WTC11 (cell line): Measurements from ENCODE around the gene SLC25A6. TPM values are rescaled to one million over a fixed set of nuclear protein-coding genes. Genes with fewer than 3 reads are reported as not detected.

Source experiments
- ATAC-seq: fragments of 200-7000 bp; cut with Tn5 transposase; 2 replicates; pipeline ENCODE4 v1.10.0; 2021; ENCODE audit warnings: mild to moderate bottlenecking, moderate library complexity
- CTCF ChIA-PET: fragments of 300-600 bp; sonication (Branson Sonifier 250); formaldehyde crosslinking; loops from one replicate; lab custom pipeline; 2021; ENCODE audit warnings: antibody characterized with exemption; lab: Charles Lee
- POLR2A ChIA-PET: fragments of 350-600 bp; sonication (Branson Sonifier 250); formaldehyde crosslinking; loops from one replicate; lab custom pipeline; 2021; ENCODE audit warnings: antibody characterized with exemption; lab: Charles Lee
- DNase-seq: peaks from one replicate; pipeline ENCODE4 v3.0.0; 2021; ENCODE audit warnings: low spot score
- H3K27ac Mint-ChIP-seq: 2 replicates; pipeline ENCODE4 v1.8.0; 2021; ENCODE audit warnings: mixed read lengths
- H3K27me3 Mint-ChIP-seq: 2 replicates; pipeline ENCODE4 v1.8.0; 2021; ENCODE audit warnings: low read depth, mild to moderate bottlenecking, moderate library complexity, mixed read lengths
- H3K36me3 Mint-ChIP-seq: 2 replicates; pipeline ENCODE4 v1.8.0; 2021; ENCODE audit warnings: mixed read lengths
- H3K4me1 Mint-ChIP-seq: 2 replicates; pipeline ENCODE4 v1.8.0; 2022; ENCODE audit warnings: mixed read lengths
- H3K4me3 Mint-ChIP-seq: 2 replicates; pipeline ENCODE4 v1.8.0; 2021; ENCODE audit warnings: mild to moderate bottlenecking, moderate library complexity, mixed read lengths
- H3K9me3 Mint-ChIP-seq: 2 replicates; pipeline ENCODE4 v1.8.0; 2021; ENCODE audit warnings: mixed read lengths
- NFATC4 ChIP-seq: fragments of 250-450 bp; sonication (Bioruptor Pico); IDR thresholded peaks from 2 replicates; pipeline ENCODE4 v1.9.0; 2021; ENCODE audit warnings: mild to moderate bottlenecking
- RELA ChIP-seq: sonication (generic); formaldehyde crosslinking; IDR thresholded peaks from 2 replicates; pipeline ENCODE4 v1.8.1; 2022; ENCODE audit warnings: missing genetic modification reagents, mild to moderate bottlenecking, borderline replicate concordance
- RORB ChIP-seq: fragments of 250-450 bp; sonication (Bioruptor Pico); IDR thresholded peaks from 2 replicates; pipeline ENCODE4 v1.9.0; 2021; ENCODE audit warnings: mild to moderate bottlenecking
- ZNF263 ChIP-seq: sonication (generic); formaldehyde crosslinking; IDR thresholded peaks from 2 replicates; pipeline ENCODE4 v1.8.1; 2022; ENCODE audit warnings: low read depth, mild to moderate bottlenecking, moderate library complexity, missing genetic modification reagents
- ZNF416 ChIP-seq: fragments of 250-450 bp; sonication (Bioruptor Pico); IDR thresholded peaks from 2 replicates; pipeline ENCODE4 v1.9.0; 2021; ENCODE audit warnings: mild to moderate bottlenecking, inconsistent platforms
- ZNF423 ChIP-seq: fragments of 250-450 bp; sonication (Bioruptor Pico); IDR thresholded peaks from 2 replicates; pipeline ENCODE4 v2.1.2; 2022; ENCODE audit warnings: mild to moderate bottlenecking, moderate library complexity
- ZNF671 ChIP-seq: fragments of 250-450 bp; sonication (Bioruptor Pico); IDR thresholded peaks from 2 replicates; pipeline ENCODE4 v1.8.0; 2021; ENCODE audit warnings: mild to moderate bottlenecking
- total RNA-seq: library from RNA; stranded (reverse); gene quantifications from 3 replicates; pipeline ENCODE4 v1.2.3, GENCODE V29; 2021
- TF ChIP-seq, protein P1 (sequence below): sonication (generic); formaldehyde crosslinking; conservative IDR thresholded peaks from 2 replicates; pipeline ENCODE4 v1.8.1; 2023; ENCODE audit warnings: mild to moderate bottlenecking, low read depth, missing genetic modification reagents, moderate library complexity
- TF ChIP-seq, protein P2 (sequence below): sonication (generic); formaldehyde crosslinking; IDR thresholded peaks from 2 replicates; pipeline ENCODE4 v1.8.1; 2023; ENCODE audit warnings: mild to moderate bottlenecking, missing genetic modification reagents, moderate library complexity
- TF ChIP-seq, protein P3 (sequence below): sonication (generic); formaldehyde crosslinking; IDR thresholded peaks from 2 replicates; pipeline ENCODE4 v1.8.0; 2022; ENCODE audit warnings: missing genetic modification reagents
- TF ChIP-seq, protein P4 (sequence below): sonication (generic); formaldehyde crosslinking; IDR thresholded peaks from 2 replicates; pipeline ENCODE4 v1.8.1; 2022; ENCODE audit warnings: mild to moderate bottlenecking, missing genetic modification reagents, moderate library complexity, borderline replicate concordance
- TF ChIP-seq, protein P5 (sequence below): sonication (generic); formaldehyde crosslinking; IDR thresholded peaks from 2 replicates; pipeline ENCODE4 v1.8.1; 2023; ENCODE audit warnings: mild to moderate bottlenecking, missing genetic modification reagents, moderate library complexity
- TF ChIP-seq, protein P6 (sequence below): sonication (generic); formaldehyde crosslinking; IDR thresholded peaks from 2 replicates; pipeline ENCODE4 v1.8.1; 2023; ENCODE audit warnings: mild to moderate bottlenecking, missing genetic modification reagents
- TF ChIP-seq, protein P7 (sequence below): fragments of 200-600 bp; IDR thresholded peaks from 2 replicates; pipeline ENCODE4 v1.8.0; 2022; ENCODE audit warnings: antibody characterized with exemption
- TF ChIP-seq, protein P8 (sequence below): sonication (generic); formaldehyde crosslinking; IDR thresholded peaks from 2 replicates; pipeline ENCODE4 v1.8.1; 2022; ENCODE audit warnings: low read depth, missing genetic modification reagents, borderline replicate concordance
- TF ChIP-seq, protein P9 (sequence below): sonication (generic); formaldehyde crosslinking; IDR thresholded peaks from 2 replicates; pipeline ENCODE4 v1.8.0; 2022; ENCODE audit warnings: mild to moderate bottlenecking, missing genetic modification reagents

SLC25A6 gene
- total RNA-seq, 1 experiment from 2014 or later, result 627 TPM

DNA sequence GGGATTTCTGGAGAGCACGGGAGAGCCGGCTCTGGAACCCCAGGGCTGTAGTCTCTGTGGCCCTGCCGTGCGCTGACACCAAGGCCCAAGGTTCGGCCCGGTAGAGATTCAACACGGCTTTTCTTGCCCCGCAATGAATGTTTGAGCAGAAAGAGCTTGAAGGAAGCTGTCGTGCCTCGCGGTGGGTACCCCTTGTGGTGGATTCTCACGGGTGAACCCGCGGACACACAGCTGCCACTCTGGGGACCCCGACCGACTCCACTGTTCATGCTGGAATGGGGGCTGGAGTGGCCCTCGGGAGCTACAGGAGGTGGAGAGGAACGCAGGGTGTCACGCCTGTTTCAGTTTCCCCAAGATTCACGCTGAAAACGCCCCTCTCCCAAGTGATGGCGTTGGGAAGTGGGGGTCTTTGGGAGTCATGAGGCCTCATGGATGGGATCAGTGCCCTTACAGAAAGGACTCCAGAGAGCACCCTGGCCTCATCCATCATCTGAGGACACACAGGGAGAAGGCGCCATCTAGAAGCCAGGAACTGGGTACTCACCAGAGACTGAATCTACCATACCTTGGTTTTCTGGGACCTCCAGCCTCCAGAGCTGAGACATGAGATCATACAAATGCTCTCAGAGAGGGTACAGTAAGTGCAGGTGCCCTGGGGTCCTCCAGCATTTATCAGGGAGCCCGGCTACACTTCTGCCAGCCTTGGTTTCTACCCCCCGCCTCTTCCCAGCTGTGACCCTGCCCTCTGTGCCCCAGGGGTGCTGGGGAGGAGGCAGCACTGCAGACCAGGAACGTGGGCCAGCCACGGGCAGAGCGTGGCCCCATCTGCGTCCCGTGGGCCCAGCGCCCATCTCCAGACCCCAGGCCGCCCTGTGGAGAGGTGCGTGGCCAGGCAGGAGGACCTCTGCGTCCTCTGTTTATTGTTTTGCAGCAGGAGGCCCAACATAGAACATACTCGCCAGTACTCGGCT, 6.4 kb downstream of the SLC25A6 start:
- POLR2A ChIA-PET, result no interaction called here
- H3K9me3 Mint-ChIP-seq, result no peaks in the 10 kb centered on the region
- no peak for ATAC-seq
- no peak for TF ChIP-seq RORB
- no peak; the same call in none of the 2 replicates for TF ChIP-seq ZNF416 (CRISPR knock-in tag)
- TF ChIP-seq, protein P1, sequence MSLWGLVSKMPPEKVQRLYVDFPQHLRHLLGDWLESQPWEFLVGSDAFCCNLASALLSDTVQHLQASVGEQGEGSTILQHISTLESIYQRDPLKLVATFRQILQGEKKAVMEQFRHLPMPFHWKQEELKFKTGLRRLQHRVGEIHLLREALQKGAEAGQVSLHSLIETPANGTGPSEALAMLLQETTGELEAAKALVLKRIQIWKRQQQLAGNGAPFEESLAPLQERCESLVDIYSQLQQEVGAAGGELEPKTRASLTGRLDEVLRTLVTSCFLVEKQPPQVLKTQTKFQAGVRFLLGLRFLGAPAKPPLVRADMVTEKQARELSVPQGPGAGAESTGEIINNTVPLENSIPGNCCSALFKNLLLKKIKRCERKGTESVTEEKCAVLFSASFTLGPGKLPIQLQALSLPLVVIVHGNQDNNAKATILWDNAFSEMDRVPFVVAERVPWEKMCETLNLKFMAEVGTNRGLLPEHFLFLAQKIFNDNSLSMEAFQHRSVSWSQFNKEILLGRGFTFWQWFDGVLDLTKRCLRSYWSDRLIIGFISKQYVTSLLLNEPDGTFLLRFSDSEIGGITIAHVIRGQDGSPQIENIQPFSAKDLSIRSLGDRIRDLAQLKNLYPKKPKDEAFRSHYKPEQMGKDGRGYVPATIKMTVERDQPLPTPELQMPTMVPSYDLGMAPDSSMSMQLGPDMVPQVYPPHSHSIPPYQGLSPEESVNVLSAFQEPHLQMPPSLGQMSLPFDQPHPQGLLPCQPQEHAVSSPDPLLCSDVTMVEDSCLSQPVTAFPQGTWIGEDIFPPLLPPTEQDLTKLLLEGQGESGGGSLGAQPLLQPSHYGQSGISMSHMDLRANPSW, result no peak
- TF ChIP-seq NFATC4 (CRISPR knock-in tag), result no peak
- TF ChIP-seq, protein P2, sequence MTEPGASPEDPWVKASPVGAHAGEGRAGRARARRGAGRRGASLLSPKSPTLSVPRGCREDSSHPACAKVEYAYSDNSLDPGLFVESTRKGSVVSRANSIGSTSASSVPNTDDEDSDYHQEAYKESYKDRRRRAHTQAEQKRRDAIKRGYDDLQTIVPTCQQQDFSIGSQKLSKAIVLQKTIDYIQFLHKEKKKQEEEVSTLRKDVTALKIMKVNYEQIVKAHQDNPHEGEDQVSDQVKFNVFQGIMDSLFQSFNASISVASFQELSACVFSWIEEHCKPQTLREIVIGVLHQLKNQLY (CRISPR knock-in tag), result no peak
- TF ChIP-seq, protein P3, sequence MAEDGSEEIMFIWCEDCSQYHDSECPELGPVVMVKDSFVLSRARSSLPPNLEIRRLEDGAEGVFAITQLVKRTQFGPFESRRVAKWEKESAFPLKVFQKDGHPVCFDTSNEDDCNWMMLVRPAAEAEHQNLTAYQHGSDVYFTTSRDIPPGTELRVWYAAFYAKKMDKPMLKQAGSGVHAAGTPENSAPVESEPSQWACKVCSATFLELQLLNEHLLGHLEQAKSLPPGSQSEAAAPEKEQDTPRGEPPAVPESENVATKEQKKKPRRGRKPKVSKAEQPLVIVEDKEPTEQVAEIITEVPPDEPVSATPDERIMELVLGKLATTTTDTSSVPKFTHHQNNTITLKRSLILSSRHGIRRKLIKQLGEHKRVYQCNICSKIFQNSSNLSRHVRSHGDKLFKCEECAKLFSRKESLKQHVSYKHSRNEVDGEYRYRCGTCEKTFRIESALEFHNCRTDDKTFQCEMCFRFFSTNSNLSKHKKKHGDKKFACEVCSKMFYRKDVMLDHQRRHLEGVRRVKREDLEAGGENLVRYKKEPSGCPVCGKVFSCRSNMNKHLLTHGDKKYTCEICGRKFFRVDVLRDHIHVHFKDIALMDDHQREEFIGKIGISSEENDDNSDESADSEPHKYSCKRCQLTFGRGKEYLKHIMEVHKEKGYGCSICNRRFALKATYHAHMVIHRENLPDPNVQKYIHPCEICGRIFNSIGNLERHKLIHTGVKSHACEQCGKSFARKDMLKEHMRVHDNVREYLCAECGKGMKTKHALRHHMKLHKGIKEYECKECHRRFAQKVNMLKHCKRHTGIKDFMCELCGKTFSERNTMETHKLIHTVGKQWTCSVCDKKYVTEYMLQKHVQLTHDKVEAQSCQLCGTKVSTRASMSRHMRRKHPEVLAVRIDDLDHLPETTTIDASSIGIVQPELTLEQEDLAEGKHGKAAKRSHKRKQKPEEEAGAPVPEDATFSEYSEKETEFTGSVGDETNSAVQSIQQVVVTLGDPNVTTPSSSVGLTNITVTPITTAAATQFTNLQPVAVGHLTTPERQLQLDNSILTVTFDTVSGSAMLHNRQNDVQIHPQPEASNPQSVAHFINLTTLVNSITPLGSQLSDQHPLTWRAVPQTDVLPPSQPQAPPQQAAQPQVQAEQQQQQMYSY (CRISPR knock-in tag), result no peak
- TF ChIP-seq, protein P4, sequence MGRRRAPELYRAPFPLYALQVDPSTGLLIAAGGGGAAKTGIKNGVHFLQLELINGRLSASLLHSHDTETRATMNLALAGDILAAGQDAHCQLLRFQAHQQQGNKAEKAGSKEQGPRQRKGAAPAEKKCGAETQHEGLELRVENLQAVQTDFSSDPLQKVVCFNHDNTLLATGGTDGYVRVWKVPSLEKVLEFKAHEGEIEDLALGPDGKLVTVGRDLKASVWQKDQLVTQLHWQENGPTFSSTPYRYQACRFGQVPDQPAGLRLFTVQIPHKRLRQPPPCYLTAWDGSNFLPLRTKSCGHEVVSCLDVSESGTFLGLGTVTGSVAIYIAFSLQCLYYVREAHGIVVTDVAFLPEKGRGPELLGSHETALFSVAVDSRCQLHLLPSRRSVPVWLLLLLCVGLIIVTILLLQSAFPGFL (CRISPR knock-in tag), result no peak
- TF ChIP-seq ZNF263 (CRISPR knock-in tag), result no peak
- TF ChIP-seq ZNF671 (CRISPR knock-in tag), result no peak
- TF ChIP-seq, all 79 proteins: peak for 0
- CTCF ChIA-PET, result no interaction called here
- Mint-ChIP-seq H3K4me1 (peaks cover 27% of the 10 kb centered on the region), H3K27ac (no peak overlapping the region), H3K36me3 (peaks cover 64% of the 10 kb centered on the region), H3K27me3 (no peaks in the 10 kb centered on the region), H3K4me3 (no peak overlapping the region)
- peak; percentile 9 for DNase-seq

DNA sequence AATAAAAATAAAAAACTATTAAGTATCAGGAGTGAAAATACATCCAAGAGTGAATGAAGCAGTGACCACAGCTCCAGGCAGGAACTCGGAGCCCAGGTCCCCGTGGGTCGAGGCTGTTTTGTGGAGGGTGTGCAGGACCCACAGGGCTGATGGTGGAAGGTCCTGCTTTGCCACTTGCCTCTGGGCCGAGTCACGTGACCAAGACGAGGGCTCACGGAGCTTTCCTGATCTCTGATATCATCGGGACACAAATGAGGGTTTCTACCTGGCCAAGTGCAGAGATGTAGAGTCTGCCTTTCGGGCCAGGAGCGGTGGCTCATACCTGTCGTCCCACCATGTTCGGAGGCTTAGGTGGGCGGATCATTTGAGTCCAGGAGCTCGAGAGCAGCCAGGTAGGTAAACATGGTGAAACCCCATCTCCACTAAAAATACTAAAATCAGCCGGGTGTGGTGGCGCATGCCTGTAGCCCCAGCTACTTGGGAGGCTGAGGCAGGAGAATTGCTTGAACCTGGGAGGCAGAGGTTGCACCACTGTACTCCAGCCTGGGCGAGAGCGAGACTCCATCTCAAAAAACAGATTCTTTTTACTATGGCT, 7.2 kb downstream of the SLC25A6 start:
- POLR2A ChIA-PET, result no interaction called here
- Mint-ChIP-seq H3K4me1 (peaks cover 27% of the 10 kb centered on the region), H3K36me3 (peaks cover 57% of the 10 kb centered on the region), H3K9me3 (no peaks in the 10 kb centered on the region), H3K27ac (peak overlapping the region; percentile 6; the same call in 1 of the 2 replicates), H3K27me3 (no peaks in the 10 kb centered on the region), H3K4me3 (no peak overlapping the region)
- peak; percentile 11 for DNase-seq
- no peak for ATAC-seq
- CTCF ChIA-PET, result no interaction called here
- no peak for TF ChIP-seq ZNF423 (CRISPR knock-in tag)
- TF ChIP-seq, protein P5, sequence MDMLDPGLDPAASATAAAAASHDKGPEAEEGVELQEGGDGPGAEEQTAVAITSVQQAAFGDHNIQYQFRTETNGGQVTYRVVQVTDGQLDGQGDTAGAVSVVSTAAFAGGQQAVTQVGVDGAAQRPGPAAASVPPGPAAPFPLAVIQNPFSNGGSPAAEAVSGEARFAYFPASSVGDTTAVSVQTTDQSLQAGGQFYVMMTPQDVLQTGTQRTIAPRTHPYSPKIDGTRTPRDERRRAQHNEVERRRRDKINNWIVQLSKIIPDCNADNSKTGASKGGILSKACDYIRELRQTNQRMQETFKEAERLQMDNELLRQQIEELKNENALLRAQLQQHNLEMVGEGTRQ (CRISPR knock-in tag), result peak; percentile 71
- TF ChIP-seq, protein P2 (CRISPR knock-in tag), result no peak
- TF ChIP-seq, protein P6, sequence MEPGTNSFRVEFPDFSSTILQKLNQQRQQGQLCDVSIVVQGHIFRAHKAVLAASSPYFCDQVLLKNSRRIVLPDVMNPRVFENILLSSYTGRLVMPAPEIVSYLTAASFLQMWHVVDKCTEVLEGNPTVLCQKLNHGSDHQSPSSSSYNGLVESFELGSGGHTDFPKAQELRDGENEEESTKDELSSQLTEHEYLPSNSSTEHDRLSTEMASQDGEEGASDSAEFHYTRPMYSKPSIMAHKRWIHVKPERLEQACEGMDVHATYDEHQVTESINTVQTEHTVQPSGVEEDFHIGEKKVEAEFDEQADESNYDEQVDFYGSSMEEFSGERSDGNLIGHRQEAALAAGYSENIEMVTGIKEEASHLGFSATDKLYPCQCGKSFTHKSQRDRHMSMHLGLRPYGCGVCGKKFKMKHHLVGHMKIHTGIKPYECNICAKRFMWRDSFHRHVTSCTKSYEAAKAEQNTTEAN (CRISPR knock-in tag), result no peak
- TF ChIP-seq, protein P7, sequence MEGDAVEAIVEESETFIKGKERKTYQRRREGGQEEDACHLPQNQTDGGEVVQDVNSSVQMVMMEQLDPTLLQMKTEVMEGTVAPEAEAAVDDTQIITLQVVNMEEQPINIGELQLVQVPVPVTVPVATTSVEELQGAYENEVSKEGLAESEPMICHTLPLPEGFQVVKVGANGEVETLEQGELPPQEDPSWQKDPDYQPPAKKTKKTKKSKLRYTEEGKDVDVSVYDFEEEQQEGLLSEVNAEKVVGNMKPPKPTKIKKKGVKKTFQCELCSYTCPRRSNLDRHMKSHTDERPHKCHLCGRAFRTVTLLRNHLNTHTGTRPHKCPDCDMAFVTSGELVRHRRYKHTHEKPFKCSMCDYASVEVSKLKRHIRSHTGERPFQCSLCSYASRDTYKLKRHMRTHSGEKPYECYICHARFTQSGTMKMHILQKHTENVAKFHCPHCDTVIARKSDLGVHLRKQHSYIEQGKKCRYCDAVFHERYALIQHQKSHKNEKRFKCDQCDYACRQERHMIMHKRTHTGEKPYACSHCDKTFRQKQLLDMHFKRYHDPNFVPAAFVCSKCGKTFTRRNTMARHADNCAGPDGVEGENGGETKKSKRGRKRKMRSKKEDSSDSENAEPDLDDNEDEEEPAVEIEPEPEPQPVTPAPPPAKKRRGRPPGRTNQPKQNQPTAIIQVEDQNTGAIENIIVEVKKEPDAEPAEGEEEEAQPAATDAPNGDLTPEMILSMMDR, result no peak
- TF ChIP-seq, protein P8, sequence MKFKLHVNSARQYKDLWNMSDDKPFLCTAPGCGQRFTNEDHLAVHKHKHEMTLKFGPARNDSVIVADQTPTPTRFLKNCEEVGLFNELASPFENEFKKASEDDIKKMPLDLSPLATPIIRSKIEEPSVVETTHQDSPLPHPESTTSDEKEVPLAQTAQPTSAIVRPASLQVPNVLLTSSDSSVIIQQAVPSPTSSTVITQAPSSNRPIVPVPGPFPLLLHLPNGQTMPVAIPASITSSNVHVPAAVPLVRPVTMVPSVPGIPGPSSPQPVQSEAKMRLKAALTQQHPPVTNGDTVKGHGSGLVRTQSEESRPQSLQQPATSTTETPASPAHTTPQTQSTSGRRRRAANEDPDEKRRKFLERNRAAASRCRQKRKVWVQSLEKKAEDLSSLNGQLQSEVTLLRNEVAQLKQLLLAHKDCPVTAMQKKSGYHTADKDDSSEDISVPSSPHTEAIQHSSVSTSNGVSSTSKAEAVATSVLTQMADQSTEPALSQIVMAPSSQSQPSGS (CRISPR knock-in tag), result no peak
- TF ChIP-seq RELA (CRISPR knock-in tag), result no peak
- TF ChIP-seq, protein P9, sequence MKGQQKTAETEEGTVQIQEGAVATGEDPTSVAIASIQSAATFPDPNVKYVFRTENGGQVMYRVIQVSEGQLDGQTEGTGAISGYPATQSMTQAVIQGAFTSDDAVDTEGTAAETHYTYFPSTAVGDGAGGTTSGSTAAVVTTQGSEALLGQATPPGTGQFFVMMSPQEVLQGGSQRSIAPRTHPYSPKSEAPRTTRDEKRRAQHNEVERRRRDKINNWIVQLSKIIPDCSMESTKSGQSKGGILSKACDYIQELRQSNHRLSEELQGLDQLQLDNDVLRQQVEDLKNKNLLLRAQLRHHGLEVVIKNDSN (CRISPR knock-in tag), result peak; percentile 58; the same call in 1 of the 2 replicates
